Measurements from ENCODE around the gene THAP11. TPM values are rescaled to one million over a fixed set of nuclear protein-coding genes. Genes with fewer than 3 reads are reported as not detected.
A peak's percentile ranks its signal among the peaks of the same experiment; 100 is the strongest.

Gene THAP11
- total and polyA plus RNA-seq, 8 donors = 12.5 to 109 (median 39.3) TPM

- Histone ChIP-seq H3K27ac (peak overlapping the region; percentile 98 to 100 (median 99)), H3K27me3 (no peaks in the 10 kb centered on the region), H3K4me1 (peaks cover 35 to 54% (median 49%) of the 10 kb centered on the region in 4 donors), H3K9me3 (no peaks in the 10 kb centered on the region), H3K36me3 (no peaks in the 10 kb centered on the region), H3K4me3 (peak overlapping the region; percentile 65 to 81 (median 78))
- intact Hi-C loops (cut with DNase I; ENCODE audit: low total_unique reads) = no loop called here
- WGBS, 5 donors = 0 to 2% (median 0%) methylated on average over 25 to 67 of the region's 67 CpGs
- TF ChIP-seq POLR2A (IDR thresholded peaks at IDR 0.05) (no peak), EP300 (IDR thresholded peaks at IDR 0.05) (no peak), CTCF (IDR thresholded peaks at IDR 0.05) (peak in 1 of 7 experiments; percentile 9), POLR2AphosphoS5 (IDR thresholded peaks at IDR 0.05) (no peak)
- DNase-seq = peak; percentile 49 to 83
These were observed 606 bp downstream of the THAP11 start for GRCh38 chr16:67842509-67843342.

- Histone ChIP-seq H3K36me3 (no peaks in the 10 kb centered on the region), H3K27me3 (no peaks in the 10 kb centered on the region), H3K4me3 (peak overlapping the region; percentile 65 to 81 (median 78)), H3K4me1 (peaks cover 41 to 60% (median 56%) of the 10 kb centered on the region in 4 donors), H3K9me3 (no peaks in the 10 kb centered on the region), H3K27ac (peak overlapping the region; percentile 98 to 100 (median 99))
- intact Hi-C loops (cut with DNase I; ENCODE audit: low total_unique reads) = no loop called here
- 3 to 19% (median 12%) methylated on average over 11 of the region's 11 CpGs for WGBS, 5 donors
- TF ChIP-seq POLR2AphosphoS5 (IDR thresholded peaks at IDR 0.05) (no peak), EP300 (IDR thresholded peaks at IDR 0.05) (no peak), POLR2A (IDR thresholded peaks at IDR 0.05) (no peak), CTCF (IDR thresholded peaks at IDR 0.05) (no peak)
- no peak for DNase-seq
These were observed 1.2 kb downstream of the THAP11 start for GRCh38 chr16:67843343-67843765.

GRCh38 chr16:67844497-67844896 is 2.4 kb downstream of the THAP11 start:
- Histone ChIP-seq H3K9me3 (no peaks in the 10 kb centered on the region), H3K36me3 (no peaks in the 10 kb centered on the region), H3K27ac (peak overlapping the region in 4 of 5 donors; percentile 98 to 100 (median 99)), H3K4me1 (peaks cover 41 to 69% (median 67%) of the 10 kb centered on the region in 4 donors), H3K27me3 (no peaks in the 10 kb centered on the region), H3K4me3 (peak overlapping the region in 2 of 4 donors; percentile 65 to 77)
- intact Hi-C loops (cut with DNase I; ENCODE audit: low total_unique reads) = no loop called here
- WGBS, 5 donors = 61 to 72% (median 64%) methylated on average over 4 of the region's 4 CpGs
- DNase-seq = no peak
- TF ChIP-seq EP300 (IDR thresholded peaks at IDR 0.05) (no peak), CTCF (IDR thresholded peaks at IDR 0.05) (no peak), POLR2AphosphoS5 (IDR thresholded peaks at IDR 0.05) (no peak), POLR2A (IDR thresholded peaks at IDR 0.05) (no peak)

GRCh38 chr16:67845291-67846062 is 3.4 kb downstream of the THAP11 start:
- peaks cover 41 to 71% (median 68%) of the 10 kb centered on the region in 4 donors for H3K4me1 ChIP-seq
- WGBS, 5 donors = 51 to 63% (median 61%) methylated on average over 5 of the region's 5 CpGs
- no peaks in the 10 kb centered on the region for H3K9me3 ChIP-seq
- no peak for TF ChIP-seq POLR2AphosphoS5 (IDR thresholded peaks at IDR 0.05)
- no peak for TF ChIP-seq EP300 (IDR thresholded peaks at IDR 0.05)
- TF ChIP-seq POLR2A (IDR thresholded peaks at IDR 0.05) = no peak
- no peak for TF ChIP-seq CTCF (IDR thresholded peaks at IDR 0.05)
- peak overlapping the region; percentile 86 to 100 (median 99) for H3K4me3 ChIP-seq
- intact Hi-C loops (cut with DNase I; ENCODE audit: low total_unique reads) = no loop called here
- no peaks in the 10 kb centered on the region for H3K27me3 ChIP-seq
- peak overlapping the region; percentile 22 to 100 (median 97) for H3K27ac ChIP-seq
- H3K36me3 ChIP-seq = peaks cover 0 to 3% (median 0%) of the 10 kb centered on the region in 4 donors
- DNase-seq = peak in 1 of 2 donors; percentile 24

All from stomach (tissue), 9 donors.